Colonic mucosa (tissue), 4 donors: Measurements from ENCODE around the gene BCAS3. TPM values are rescaled to one million over a fixed set of nuclear protein-coding genes. Genes with fewer than 3 reads are reported as not detected.

Experiments used
- DNase-seq: peaks from one replicate; pipeline ENCODE4 v3.0.0-alpha.2; 2020
- H3K27ac ChIP-seq: fragments of 200-600 bp; one replicate; pipeline ENCODE4 v1.8.0; 2021
- H3K27me3 ChIP-seq: fragments of 200-600 bp; one replicate; pipeline ENCODE4 v1.8.0; 2021
- H3K36me3 ChIP-seq: fragments of 200-600 bp; one replicate; pipeline ENCODE4 v1.8.0; 2021
- H3K4me1 ChIP-seq: fragments of 200-600 bp; one replicate; pipeline ENCODE4 v1.8.0; 2021; ENCODE audit warnings: mild to moderate bottlenecking
- H3K4me3 ChIP-seq: fragments of 200-600 bp; one replicate; pipeline ENCODE4 v1.8.0; 2021
- H3K9ac ChIP-seq, 2 donors: one replicate each; pipeline ENCODE4 v1.7.0; 2013; ENCODE audit warnings: control low read depth in 2 of 2, low read depth in 2 of 2, low read length in 2 of 2
- H3K9me3 ChIP-seq: fragments of 200-600 bp; one replicate; pipeline ENCODE4 v1.8.0; 2021
- CTCF ChIP-seq: fragments of 200-600 bp; IDR thresholded peaks from one replicate; pipeline ENCODE4 v1.8.0; 2022; ENCODE audit warnings: antibody characterized with exemption, mild to moderate bottlenecking
- intact Hi-C: fragments of 100-400 bp; cut with DNase I; formaldehyde crosslinking; loops from one replicate; pipeline ENCODE4 v1.14.1; 2022
- total RNA-seq, 2 donors: library from RNA; stranded (reverse); fragmentation: NEBNext Ultra II Directional in 1 of 2; extraction: Animal tissue kit (Norgen Biotek cat#: 25700) in 1 of 2; gene quantifications; one replicate each; pipeline ENCODE4 v1.2.1, GENCODE V29; 2021
- donor health status: healthy.
- donor health status: DM: no; HTN: no; CAD: no.
- donor health status: DM: no; HTN: no; CAD: no.

Gene BCAS3
- total RNA-seq, 2 donors from 2014 or later: 11.0 to 17.8 TPM

GRCh38 chr17:60637683-60638082 is 40.0 kb upstream of the BCAS3 start:
- no peak for DNase-seq
- Histone ChIP-seq H3K4me1 (no peaks in the 10 kb centered on the region), H3K9me3 (no peaks in the 10 kb centered on the region), H3K36me3 (peaks cover 8% of the 10 kb centered on the region), H3K4me3 (no peak overlapping the region), H3K27me3 (no peaks in the 10 kb centered on the region), H3K9ac (no peak overlapping the region), H3K27ac (no peak overlapping the region)
- intact Hi-C loops: loop anchor here (5.0 kb wide), 2 partner anchors 60 to 200 kb away; no protein-coding TSS in a partner anchor
- no peak for TF ChIP-seq CTCF

- TF ChIP-seq CTCF: no peak
- no peaks in the 10 kb centered on the region for H3K4me1 ChIP-seq
- no peaks in the 10 kb centered on the region for H3K27me3 ChIP-seq
- peaks cover 8% of the 10 kb centered on the region for H3K36me3 ChIP-seq
- no peak for DNase-seq
- H3K9me3 ChIP-seq: no peaks in the 10 kb centered on the region
- no peak overlapping the region for H3K4me3 ChIP-seq
- intact Hi-C loops: loop anchor here (5.0 kb wide), 2 partner anchors 62 to 202 kb away; no protein-coding TSS in a partner anchor
- no peak overlapping the region for H3K9ac ChIP-seq
- no peak overlapping the region for H3K27ac ChIP-seq
Observed at GRCh38 chr17:60639019-60639330, 38.7 kb upstream of the BCAS3 start.

GRCh38 chr17:60640503-60640902 is 37.1 kb upstream of the BCAS3 start:
- peaks cover 6% of the 10 kb centered on the region for H3K36me3 ChIP-seq
- TF ChIP-seq CTCF: no peak
- no peak overlapping the region for H3K9ac ChIP-seq
- intact Hi-C loops: no loop called here
- H3K4me3 ChIP-seq: no peak overlapping the region
- no peaks in the 10 kb centered on the region for H3K9me3 ChIP-seq
- no peaks in the 10 kb centered on the region for H3K4me1 ChIP-seq
- H3K27ac ChIP-seq: no peak overlapping the region
- DNase-seq: no peak
- no peaks in the 10 kb centered on the region for H3K27me3 ChIP-seq

- H3K9ac ChIP-seq: no peak overlapping the region
- H3K27me3 ChIP-seq: no peaks in the 10 kb centered on the region
- no peak overlapping the region for H3K27ac ChIP-seq
- H3K4me3 ChIP-seq: no peak overlapping the region
- H3K36me3 ChIP-seq: no peaks in the 10 kb centered on the region
- intact Hi-C loops: no loop called here
- DNase-seq: no peak
- H3K9me3 ChIP-seq: no peaks in the 10 kb centered on the region
- no peaks in the 10 kb centered on the region for H3K4me1 ChIP-seq
- TF ChIP-seq CTCF: no peak
Observed at GRCh38 chr17:60641126-60641525, 36.5 kb upstream of the BCAS3 start.

GRCh38 chr17:60641810-60642220 is 35.8 kb upstream of the BCAS3 start:
- H3K36me3 ChIP-seq: no peaks in the 10 kb centered on the region
- DNase-seq: peak; percentile 79

More at GRCh38 chr17:60641810-60642220, 35.8 kb upstream of the BCAS3 start:
- Histone ChIP-seq H3K9ac (no peak overlapping the region), H3K9me3 (no peaks in the 10 kb centered on the region), H3K27me3 (no peaks in the 10 kb centered on the region), H3K27ac (no peak overlapping the region), H3K4me1 (no peaks in the 10 kb centered on the region), H3K4me3 (no peak overlapping the region)
- intact Hi-C loops: no loop called here
- peak; percentile 22 for TF ChIP-seq CTCF
